Measurements from ENCODE around the gene C1orf159.
"Not testable (repeated sequence)": the region's sequence is repeated elsewhere in the genome, so short reads cannot be mapped to it uniquely, and the experiment has no call there.

Gene C1orf159

GRCh38 chr1:1099506-1100183 is 16.2 kb downstream of the C1orf159 start:
- Histone ChIP-seq H3K9me3 (ENCODE audit: control insufficient read depth, insufficient read depth, low read depth, low read length) (peaks cover 23% of the 10 kb centered on the region), H3K36me3 (ENCODE audit: control insufficient read depth, insufficient read depth, low read length) (no peaks in the 10 kb centered on the region), H3K27ac (ENCODE audit: low read depth, low read length) (no peak overlapping the region), H3K4me1 (ENCODE audit: control insufficient read depth, insufficient read depth, low read length) (no peaks in the 10 kb centered on the region), H3K27me3 (ENCODE audit: control insufficient read depth, insufficient read depth, low read length) (no peaks in the 10 kb centered on the region), H3K4me3 (ENCODE audit: low read depth, low read length) (no peak overlapping the region), H3K9ac (ENCODE audit: low read length) (no peak overlapping the region)

DNA sequence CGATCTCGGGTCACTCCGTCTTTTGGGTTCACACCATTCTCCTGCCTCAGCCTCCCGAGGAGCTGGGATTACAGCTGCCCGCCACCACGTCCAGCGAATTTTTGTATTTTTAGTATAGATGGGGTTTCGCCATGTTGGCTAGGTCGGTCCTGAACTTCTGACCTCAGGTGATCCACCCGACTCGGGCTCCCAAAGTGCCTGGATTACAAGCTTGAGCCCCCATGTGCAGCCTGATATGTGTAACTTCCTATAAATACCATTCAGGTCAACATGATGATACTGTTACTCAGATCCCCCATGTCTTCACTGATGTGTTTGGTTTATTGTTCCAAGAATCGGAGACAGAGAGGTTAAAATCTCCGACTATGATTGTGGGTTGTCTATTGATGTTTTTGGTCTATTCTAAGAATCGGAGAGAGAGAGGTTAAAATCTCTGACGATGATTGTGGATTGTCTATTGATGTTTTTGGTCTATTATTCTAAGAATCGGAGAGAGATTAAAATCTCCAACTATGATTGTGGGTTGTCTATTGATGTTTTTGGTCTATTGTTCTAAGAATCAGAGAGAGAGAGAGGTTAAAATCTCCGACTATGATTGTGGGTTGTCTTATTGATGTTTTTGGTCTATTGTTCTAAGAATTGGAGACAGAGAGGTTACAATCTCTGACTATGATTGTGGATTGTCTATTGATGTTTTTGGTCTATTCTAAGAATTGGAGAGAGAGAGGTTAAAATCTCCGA is 17.0 kb downstream of the C1orf159 start:
- no peaks in the 10 kb centered on the region for H3K4me1 ChIP-seq (ENCODE audit: control insufficient read depth, insufficient read depth, low read length)
- no peaks in the 10 kb centered on the region for H3K36me3 ChIP-seq (ENCODE audit: control insufficient read depth, insufficient read depth, low read length)
- H3K9me3 ChIP-seq (ENCODE audit: control insufficient read depth, insufficient read depth, low read depth, low read length) = peaks cover 27% of the 10 kb centered on the region
- H3K27me3 ChIP-seq (ENCODE audit: control insufficient read depth, insufficient read depth, low read length) = no peaks in the 10 kb centered on the region
- no peak overlapping the region for H3K27ac ChIP-seq (ENCODE audit: low read depth, low read length)
- H3K4me3 ChIP-seq (ENCODE audit: low read depth, low read length) = no peak overlapping the region
- no peak overlapping the region for H3K9ac ChIP-seq (ENCODE audit: low read length)

DNA sequence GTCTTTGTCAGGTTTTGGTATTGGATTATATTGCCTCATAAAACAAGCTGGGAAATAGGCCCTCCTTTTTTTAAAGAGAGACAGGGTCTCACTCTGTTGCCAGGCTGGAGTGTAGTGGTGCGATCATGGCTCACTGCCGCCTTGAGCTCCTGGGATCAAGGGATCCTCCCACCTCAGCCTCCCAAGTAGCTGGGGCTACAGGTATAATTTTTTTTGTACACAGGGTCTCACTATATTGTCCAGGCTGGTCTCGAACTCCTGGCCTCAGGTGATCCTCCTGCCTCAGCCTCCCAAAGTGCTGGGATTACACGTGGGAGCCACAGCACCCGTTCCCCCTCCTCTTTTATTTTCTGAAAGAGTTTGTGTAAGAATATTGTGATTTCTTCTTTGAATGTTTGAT is 19.8 kb downstream of the C1orf159 start:
- not testable (repeated sequence) for H3K27me3 ChIP-seq (ENCODE audit: control insufficient read depth, insufficient read depth, low read length); H3K4me1 ChIP-seq (ENCODE audit: control insufficient read depth, insufficient read depth, low read length); H3K36me3 ChIP-seq (ENCODE audit: control insufficient read depth, insufficient read depth, low read length); H3K9ac ChIP-seq (ENCODE audit: low read length); H3K27ac ChIP-seq (ENCODE audit: low read depth, low read length); H3K4me3 ChIP-seq (ENCODE audit: low read depth, low read length)
- H3K9me3 ChIP-seq (ENCODE audit: control insufficient read depth, insufficient read depth, low read depth, low read length) = peaks cover 24% of the 10 kb centered on the region

- Histone ChIP-seq H3K4me3 (ENCODE audit: low read depth, low read length) (no peak overlapping the region), H3K9ac (ENCODE audit: low read length) (no peak overlapping the region), H3K4me1 (ENCODE audit: control insufficient read depth, insufficient read depth, low read length) (no peaks in the 10 kb centered on the region), H3K36me3 (ENCODE audit: control insufficient read depth, insufficient read depth, low read length) (no peaks in the 10 kb centered on the region), H3K27ac (ENCODE audit: low read depth, low read length) (no peak overlapping the region), H3K27me3 (ENCODE audit: control insufficient read depth, insufficient read depth, low read length) (no peaks in the 10 kb centered on the region), H3K9me3 (ENCODE audit: control insufficient read depth, insufficient read depth, low read depth, low read length) (peaks cover 22% of the 10 kb centered on the region)
Observed at GRCh38 chr1:1094981-1095380, 20.9 kb downstream of the C1orf159 start.

DNA sequence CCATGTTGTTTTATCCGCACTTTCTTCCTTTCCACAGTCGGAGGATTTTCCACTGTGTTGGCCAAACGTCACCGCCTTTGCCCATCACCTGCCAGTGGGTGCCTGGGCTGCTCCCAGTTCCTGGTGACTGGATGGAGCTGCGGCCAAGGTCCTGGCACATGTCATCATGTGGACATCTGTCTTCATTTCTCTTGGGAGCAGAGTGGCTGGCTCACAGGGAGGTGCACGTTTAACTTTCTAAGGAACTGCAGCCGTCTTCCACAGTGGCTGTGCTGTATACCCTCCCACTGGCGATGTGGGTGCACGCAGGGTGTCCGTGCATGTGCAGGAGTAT is 22.3 kb downstream of the C1orf159 start:
- Histone ChIP-seq H3K4me3 (ENCODE audit: low read depth, low read length) (no peak overlapping the region), H3K9ac (ENCODE audit: low read length) (no peak overlapping the region), H3K27me3 (ENCODE audit: control insufficient read depth, insufficient read depth, low read length) (no peaks in the 10 kb centered on the region), H3K27ac (ENCODE audit: low read depth, low read length) (no peak overlapping the region), H3K9me3 (ENCODE audit: control insufficient read depth, insufficient read depth, low read depth, low read length) (peaks cover 14% of the 10 kb centered on the region), H3K4me1 (ENCODE audit: control insufficient read depth, insufficient read depth, low read length) (no peaks in the 10 kb centered on the region), H3K36me3 (ENCODE audit: control insufficient read depth, insufficient read depth, low read length) (no peaks in the 10 kb centered on the region)

- Histone ChIP-seq H3K27me3 (ENCODE audit: control insufficient read depth, insufficient read depth, low read length) (no peaks in the 10 kb centered on the region), H3K9me3 (ENCODE audit: control insufficient read depth, insufficient read depth, low read depth, low read length) (peaks cover 11% of the 10 kb centered on the region), H3K9ac (ENCODE audit: low read length) (no peak overlapping the region), H3K27ac (ENCODE audit: low read depth, low read length) (no peak overlapping the region), H3K4me1 (ENCODE audit: control insufficient read depth, insufficient read depth, low read length) (no peaks in the 10 kb centered on the region), H3K36me3 (ENCODE audit: control insufficient read depth, insufficient read depth, low read length) (no peaks in the 10 kb centered on the region), H3K4me3 (ENCODE audit: low read depth, low read length) (no peak overlapping the region)
Observed at GRCh38 chr1:1092894-1093609, 22.8 kb downstream of the C1orf159 start.

DNA sequence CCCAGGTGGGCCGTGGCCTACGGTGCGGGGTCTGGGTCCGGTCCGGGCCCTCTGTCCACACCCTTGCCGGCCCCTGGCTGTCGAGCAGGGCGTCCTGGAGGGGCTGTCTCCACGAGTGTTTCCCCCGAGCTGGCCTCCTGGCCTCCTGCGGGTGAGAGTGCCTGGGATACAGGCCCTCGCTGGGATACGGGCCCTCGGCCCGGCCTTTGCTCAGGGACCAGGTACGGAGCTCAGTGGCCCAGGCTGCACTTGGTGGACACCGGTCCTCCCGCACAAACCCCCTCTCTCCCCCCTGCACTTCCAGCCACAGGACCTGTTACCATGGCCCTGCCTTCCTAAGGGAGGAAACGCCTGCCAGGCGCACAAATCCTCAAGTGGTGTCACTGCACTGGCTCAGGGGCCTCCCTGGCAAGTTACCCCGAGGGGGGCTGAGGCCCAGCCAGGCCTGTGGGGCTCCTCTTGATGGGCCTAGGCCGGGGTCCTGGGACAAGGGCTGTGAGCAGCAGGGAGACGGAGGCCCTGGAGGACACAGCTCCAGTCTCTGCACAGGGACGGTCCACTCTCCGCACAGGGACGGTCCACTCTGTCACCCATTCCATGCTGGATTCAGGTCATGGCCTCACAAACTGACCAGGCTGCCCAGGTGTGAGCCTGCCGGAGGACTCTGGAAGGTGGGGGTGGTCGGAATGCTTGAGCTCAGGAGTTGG is 23.6 kb downstream of the C1orf159 start:
- peaks cover 8% of the 10 kb centered on the region for H3K9me3 ChIP-seq (ENCODE audit: control insufficient read depth, insufficient read depth, low read depth, low read length)
- no peak overlapping the region for H3K27ac ChIP-seq (ENCODE audit: low read depth, low read length)
- H3K9ac ChIP-seq (ENCODE audit: low read length) = no peak overlapping the region
- H3K27me3 ChIP-seq (ENCODE audit: control insufficient read depth, insufficient read depth, low read length) = no peaks in the 10 kb centered on the region
- H3K4me1 ChIP-seq (ENCODE audit: control insufficient read depth, insufficient read depth, low read length) = no peaks in the 10 kb centered on the region
- H3K36me3 ChIP-seq (ENCODE audit: control insufficient read depth, insufficient read depth, low read length) = no peaks in the 10 kb centered on the region
- no peak overlapping the region for H3K4me3 ChIP-seq (ENCODE audit: low read depth, low read length)

- peaks cover 8% of the 10 kb centered on the region for H3K9me3 ChIP-seq (ENCODE audit: control insufficient read depth, insufficient read depth, low read depth, low read length)
- H3K27me3 ChIP-seq (ENCODE audit: control insufficient read depth, insufficient read depth, low read length) = no peaks in the 10 kb centered on the region
- no peak overlapping the region for H3K27ac ChIP-seq (ENCODE audit: low read depth, low read length)
- H3K9ac ChIP-seq (ENCODE audit: low read length) = no peak overlapping the region
- no peaks in the 10 kb centered on the region for H3K36me3 ChIP-seq (ENCODE audit: control insufficient read depth, insufficient read depth, low read length)
- H3K4me1 ChIP-seq (ENCODE audit: control insufficient read depth, insufficient read depth, low read length) = no peaks in the 10 kb centered on the region
- no peak overlapping the region for H3K4me3 ChIP-seq (ENCODE audit: low read depth, low read length)
Observed at GRCh38 chr1:1091344-1092148, 24.3 kb downstream of the C1orf159 start.

DNA sequence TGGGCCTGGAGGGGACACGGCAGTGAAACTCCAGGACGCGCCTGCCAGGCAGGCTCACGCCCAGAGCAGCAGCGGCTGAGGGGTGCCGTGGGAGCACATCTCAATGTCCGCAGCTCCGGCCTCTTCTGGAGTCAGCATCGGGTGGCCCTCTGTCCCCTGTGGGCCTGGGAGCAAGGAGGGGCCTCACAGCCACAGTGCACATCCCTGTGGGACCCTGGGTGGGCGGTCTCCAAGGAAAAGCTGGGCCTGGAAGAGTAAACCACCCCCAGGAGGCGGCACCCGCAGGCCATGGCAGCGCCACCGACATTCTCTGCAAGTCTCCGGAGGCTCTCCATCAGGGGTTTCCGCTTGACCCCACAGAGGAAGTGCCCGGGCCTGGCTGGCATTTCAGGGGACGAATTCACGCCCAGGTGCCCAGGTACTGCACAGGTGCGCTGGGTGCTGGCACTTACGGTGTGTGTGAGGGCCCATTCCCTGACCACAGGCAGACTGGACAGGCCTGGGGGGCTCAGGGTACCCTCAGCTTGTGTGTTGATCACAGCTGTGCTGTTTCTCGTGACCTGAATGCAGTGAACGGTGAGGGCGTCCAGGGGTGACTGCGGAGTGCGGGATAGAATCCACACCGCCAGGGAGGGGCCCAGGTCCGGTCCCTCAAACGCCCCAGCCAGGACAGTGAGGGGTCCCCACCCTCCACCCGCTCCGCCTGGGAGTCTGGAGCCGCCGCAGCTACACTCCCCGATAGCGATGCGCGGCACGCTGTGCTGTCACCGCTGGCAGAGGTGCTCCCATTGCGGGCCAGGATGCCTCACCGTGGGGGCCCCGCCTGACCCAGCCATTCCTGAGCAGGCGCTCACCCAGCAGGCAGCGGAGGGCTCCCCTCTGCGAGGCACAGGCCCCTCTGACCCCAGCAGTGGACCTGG is 25.2 kb downstream of the C1orf159 start:
- Histone ChIP-seq H3K9ac (ENCODE audit: low read length) (no peak overlapping the region), H3K36me3 (ENCODE audit: control insufficient read depth, insufficient read depth, low read length) (no peaks in the 10 kb centered on the region), H3K4me1 (ENCODE audit: control insufficient read depth, insufficient read depth, low read length) (no peaks in the 10 kb centered on the region), H3K27ac (ENCODE audit: low read depth, low read length) (no peak overlapping the region), H3K27me3 (ENCODE audit: control insufficient read depth, insufficient read depth, low read length) (no peaks in the 10 kb centered on the region), H3K9me3 (ENCODE audit: control insufficient read depth, insufficient read depth, low read depth, low read length) (peaks cover 8% of the 10 kb centered on the region), H3K4me3 (ENCODE audit: low read depth, low read length) (no peak overlapping the region)
